ENCODE measurements around the gene UNC45A.

UNC45A gene

GRCh38 chr15:90941038-90941437 is 6.0 kb downstream of the UNC45A start:
- in situ Hi-C loops (cut with MboI; ENCODE audit: low sequenced_read_pairs) = no loop called here

- in situ Hi-C loops (cut with MboI; ENCODE audit: low sequenced_read_pairs) = no loop called here
Measured at GRCh38 chr15:90942354-90943120, 7.5 kb downstream of the UNC45A start.

- in situ Hi-C loops (cut with MboI; ENCODE audit: low sequenced_read_pairs) = no loop called here
Measured at GRCh38 chr15:90945091-90945490, 10.0 kb downstream of the UNC45A start.

GRCh38 chr15:90946538-90946937 is 11.5 kb downstream of the UNC45A start:
- in situ Hi-C loops (cut with MboI; ENCODE audit: low sequenced_read_pairs) = no loop called here

- in situ Hi-C loops (cut with MboI; ENCODE audit: low sequenced_read_pairs) = no loop called here
Measured at GRCh38 chr15:90946941-90947576, 12.0 kb downstream of the UNC45A start.

- in situ Hi-C loops (cut with MboI; ENCODE audit: low sequenced_read_pairs) = no loop called here
Measured at GRCh38 chr15:90947577-90948357, 12.7 kb downstream of the UNC45A start.

GRCh38 chr15:90948506-90948905 is 13.4 kb downstream of the UNC45A start:
- in situ Hi-C loops (cut with MboI; ENCODE audit: low sequenced_read_pairs) = no loop called here

- in situ Hi-C loops (cut with MboI; ENCODE audit: low sequenced_read_pairs) = no loop called here
Measured at GRCh38 chr15:90949979-90950675, 15.0 kb downstream of the UNC45A start.

- in situ Hi-C loops (cut with MboI; ENCODE audit: low sequenced_read_pairs) = no loop called here
Measured at GRCh38 chr15:90950676-90951075, 15.6 kb downstream of the UNC45A start.

- in situ Hi-C loops (cut with MboI; ENCODE audit: low sequenced_read_pairs) = no loop called here
Measured at GRCh38 chr15:90952901-90953677, 18.0 kb downstream of the UNC45A start.

GRCh38 chr15:90953947-90954711 is 19.0 kb downstream of the UNC45A start:
- in situ Hi-C loops (cut with MboI; ENCODE audit: low sequenced_read_pairs) = no loop called here

GRCh38 chr15:90954712-90955623 is 19.9 kb downstream of the UNC45A start, which contains the start of gene RCCD1:
Gene RCCD1 (plus strand): TSS chr15:90954884. CDS start chr15:90956735, 1,851 bp downstream.
- in situ Hi-C loops (cut with MboI; ENCODE audit: low sequenced_read_pairs) = no loop called here

GRCh38 chr15:90955624-90956273 is 20.7 kb downstream of the UNC45A start:
- in situ Hi-C loops (cut with MboI; ENCODE audit: low sequenced_read_pairs) = no loop called here

- in situ Hi-C loops (cut with MboI; ENCODE audit: low sequenced_read_pairs) = no loop called here
Measured at GRCh38 chr15:90956274-90957030, 21.4 kb downstream of the UNC45A start.

GRCh38 chr15:90957031-90957790 is 22.1 kb downstream of the UNC45A start:
- in situ Hi-C loops (cut with MboI; ENCODE audit: low sequenced_read_pairs) = no loop called here

GRCh38 chr15:90957791-90958190 is 22.7 kb downstream of the UNC45A start:
- in situ Hi-C loops (cut with MboI; ENCODE audit: low sequenced_read_pairs) = no loop called here
